WI38 (cell line): ENCODE results near the gene ALDH4A1.

ENCODE experiments used
- H3K4me3 ChIP-seq: 2 replicates; pipeline ENCODE4 v1.5.1; 2011; ENCODE audit warnings: low read depth, mild to moderate bottlenecking, control low read depth, low read length
- TF ChIP-seq, protein P1 (sequence below): IDR thresholded peaks from 2 replicates; pipeline ENCODE4 v1.5.1; 2012; ENCODE audit warnings: low read depth, mild to moderate bottlenecking, control low read depth, low read length

The ALDH4A1 gene

DNA sequence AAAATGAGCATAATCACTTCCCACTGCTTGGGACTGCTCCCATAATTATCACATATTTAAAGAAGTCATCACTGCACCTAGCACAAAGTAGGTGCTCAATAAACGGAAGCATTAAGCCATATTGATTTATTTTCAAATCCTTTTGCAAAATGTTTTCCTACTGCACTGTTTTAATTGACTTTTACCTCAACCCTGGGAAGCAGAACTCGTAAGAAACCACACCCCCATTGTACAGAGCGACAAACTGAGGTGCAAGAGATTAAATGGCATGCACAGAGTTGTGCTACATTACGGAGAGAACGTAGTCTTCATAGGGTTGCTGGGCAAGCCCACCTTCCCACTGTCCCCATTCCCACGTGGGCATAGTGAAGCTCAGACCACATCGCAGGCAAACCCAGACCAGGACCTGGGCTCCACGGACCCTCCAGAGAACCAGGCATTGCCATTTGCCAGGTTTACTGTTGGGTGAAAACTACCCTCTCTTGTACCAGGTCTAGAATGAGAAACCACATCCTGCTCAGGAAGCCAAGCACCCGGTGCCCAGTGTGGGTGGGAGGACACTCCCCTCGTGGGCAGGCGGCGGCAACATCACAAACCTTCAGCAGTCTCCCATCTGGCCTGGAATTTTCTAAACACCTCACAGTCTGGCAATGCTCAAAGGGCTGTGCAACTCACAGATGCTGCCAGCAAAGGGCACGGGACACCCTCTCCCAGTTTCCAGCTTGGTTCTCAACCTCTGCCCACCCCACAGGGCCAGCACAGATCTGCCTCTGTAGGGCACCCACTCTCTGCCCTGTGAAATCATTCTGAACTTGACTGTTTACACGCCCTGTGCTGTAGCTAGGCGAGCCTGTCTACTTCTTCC lies 45.9 kb upstream of the ALDH4A1 start:
- no peak overlapping the region for H3K4me3 ChIP-seq

DNA sequence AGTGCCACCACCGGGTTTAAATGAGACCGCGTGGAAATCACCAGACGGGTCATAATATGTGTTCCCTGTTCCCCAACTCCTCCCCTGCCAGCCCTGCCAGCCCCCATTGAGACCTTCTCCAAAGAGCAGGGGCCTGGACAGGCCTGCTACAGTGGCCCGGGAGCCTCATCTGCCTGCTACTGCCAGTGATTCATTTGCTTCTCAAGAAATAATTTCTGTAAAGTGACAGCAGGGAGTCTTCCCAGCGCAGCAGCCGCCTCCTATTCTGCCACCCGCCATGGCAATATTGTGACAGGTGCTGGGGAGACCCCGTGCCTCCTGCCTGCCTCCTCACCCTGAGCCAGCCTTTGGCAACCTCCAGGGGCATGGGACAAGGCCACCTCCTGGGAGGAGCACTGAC lies 45.2 kb upstream of the ALDH4A1 start:
- TF ChIP-seq, protein P1, sequence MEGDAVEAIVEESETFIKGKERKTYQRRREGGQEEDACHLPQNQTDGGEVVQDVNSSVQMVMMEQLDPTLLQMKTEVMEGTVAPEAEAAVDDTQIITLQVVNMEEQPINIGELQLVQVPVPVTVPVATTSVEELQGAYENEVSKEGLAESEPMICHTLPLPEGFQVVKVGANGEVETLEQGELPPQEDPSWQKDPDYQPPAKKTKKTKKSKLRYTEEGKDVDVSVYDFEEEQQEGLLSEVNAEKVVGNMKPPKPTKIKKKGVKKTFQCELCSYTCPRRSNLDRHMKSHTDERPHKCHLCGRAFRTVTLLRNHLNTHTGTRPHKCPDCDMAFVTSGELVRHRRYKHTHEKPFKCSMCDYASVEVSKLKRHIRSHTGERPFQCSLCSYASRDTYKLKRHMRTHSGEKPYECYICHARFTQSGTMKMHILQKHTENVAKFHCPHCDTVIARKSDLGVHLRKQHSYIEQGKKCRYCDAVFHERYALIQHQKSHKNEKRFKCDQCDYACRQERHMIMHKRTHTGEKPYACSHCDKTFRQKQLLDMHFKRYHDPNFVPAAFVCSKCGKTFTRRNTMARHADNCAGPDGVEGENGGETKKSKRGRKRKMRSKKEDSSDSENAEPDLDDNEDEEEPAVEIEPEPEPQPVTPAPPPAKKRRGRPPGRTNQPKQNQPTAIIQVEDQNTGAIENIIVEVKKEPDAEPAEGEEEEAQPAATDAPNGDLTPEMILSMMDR = no peak
- no peak overlapping the region for H3K4me3 ChIP-seq

More for the DNA sequence above, 45.9 kb upstream of the ALDH4A1 start:
- TF ChIP-seq, protein P1 = no peak

DNA sequence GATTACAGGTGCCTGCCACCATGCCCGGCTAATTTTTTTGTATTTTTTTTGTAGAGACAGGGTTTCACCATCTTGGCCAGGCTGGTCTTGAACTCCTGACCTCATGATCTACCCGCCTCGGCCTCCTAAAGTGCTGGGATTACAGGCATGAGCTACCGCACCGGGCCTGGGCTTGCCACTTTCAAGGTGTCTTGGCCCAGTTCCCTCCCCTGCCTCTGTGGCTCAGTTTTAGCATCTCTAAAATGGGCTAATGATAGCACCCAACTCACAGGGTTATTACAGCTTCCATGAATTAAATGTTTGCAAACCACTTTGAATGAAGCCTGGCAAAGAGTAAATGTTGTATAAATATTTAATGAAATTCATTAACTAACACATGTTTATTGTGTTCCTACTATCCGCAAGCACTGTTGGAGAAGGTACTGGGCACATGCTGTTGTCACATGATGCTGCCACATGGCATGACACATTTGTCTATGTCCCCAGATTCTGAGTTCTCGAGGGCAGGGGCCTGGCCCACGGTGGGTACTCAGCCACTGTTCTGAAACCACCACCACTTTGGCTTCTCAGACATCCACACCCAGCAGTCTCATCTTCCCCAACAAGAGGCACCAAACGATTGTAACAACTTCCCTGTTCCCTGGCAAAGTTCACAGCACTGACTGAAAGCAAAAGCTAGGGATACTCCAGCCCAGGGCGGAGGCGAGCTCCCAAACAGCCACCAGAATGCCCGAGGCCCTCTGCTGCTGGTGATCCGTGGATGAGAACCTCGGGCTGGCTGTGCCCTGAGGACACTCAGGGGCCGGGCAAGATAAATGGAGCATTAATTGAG lies 44.4 kb upstream of the ALDH4A1 start:
- no peak overlapping the region for H3K4me3 ChIP-seq

DNA sequence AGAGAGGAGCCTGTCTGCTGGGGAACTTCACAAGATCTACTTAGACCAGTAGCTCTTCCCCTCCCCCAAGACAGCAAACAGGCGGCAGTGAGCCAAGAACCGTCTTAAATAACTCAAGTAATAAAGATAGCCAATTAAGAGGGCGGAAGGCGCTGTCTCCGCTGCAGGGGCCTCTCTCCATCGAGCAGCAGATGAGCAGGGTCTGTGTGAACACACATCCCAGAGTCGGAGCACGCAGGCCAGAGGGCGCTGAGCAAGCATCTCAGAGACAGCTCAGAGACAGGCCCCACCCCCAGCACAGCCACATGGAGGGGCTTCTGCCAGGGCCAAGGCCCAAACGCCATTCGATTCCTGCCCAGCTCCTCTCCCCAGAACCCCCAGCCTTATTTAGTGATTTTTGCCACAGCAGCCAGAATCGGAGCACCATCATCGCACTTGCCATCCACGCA lies 43.1 kb upstream of the ALDH4A1 start:
- TF ChIP-seq, protein P1 = no peak
- H3K4me3 ChIP-seq = no peak overlapping the region

More for the DNA sequence above, 44.4 kb upstream of the ALDH4A1 start:
- TF ChIP-seq, protein P1 = no peak

DNA sequence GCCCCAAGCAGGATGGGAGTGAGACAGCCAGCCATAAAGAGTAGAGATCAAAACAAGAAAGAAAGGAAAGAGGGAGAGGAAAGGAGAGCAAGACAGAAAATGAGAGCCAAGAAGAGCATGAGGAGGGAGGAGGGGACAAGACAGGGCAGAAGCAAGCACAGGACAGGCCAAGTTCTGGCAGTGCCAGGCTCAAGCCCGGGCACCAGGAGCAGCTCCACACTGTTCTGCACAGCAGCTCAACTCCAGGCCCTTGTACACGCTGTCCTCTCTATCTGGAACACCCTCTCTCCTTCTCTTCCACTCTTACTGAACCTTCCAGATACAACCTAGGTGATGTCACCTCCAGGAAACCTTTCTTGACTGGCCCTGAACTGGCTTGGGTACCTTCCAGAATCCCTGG lies 42.5 kb upstream of the ALDH4A1 start:
- H3K4me3 ChIP-seq = no peak overlapping the region
- TF ChIP-seq, protein P1 = no peak

DNA sequence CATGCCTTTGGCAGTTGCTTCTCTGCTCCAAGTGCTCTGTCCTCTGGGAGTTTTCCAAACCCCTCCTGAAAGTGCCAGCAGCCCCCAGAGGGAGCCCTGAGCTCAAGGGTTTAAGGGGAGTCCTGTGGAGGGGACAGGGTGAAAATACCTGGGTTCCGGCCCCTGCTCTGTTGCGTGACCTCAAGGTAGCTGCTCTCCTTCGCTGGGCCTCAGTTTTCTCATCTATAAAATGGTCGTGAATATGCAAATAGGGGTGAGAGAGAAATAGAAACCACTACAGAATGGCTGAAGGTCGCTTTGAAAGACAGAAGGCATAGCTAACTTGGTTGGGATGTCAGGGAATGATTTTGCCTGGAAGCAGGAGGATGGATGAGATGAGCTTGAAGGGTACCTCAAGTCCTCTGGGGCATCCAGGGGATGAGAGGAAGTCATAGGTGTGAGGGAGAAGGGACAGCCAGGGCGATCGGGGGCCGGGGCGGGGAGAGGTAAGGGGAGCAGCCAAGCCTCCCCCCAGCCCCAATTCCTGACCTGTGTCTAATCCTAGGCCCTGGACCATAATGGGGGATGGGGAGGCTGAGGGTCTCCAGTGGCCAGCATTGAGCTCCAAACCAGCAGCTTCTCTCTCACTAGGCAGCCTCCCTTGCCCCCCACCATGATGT lies 41.7 kb upstream of the ALDH4A1 start:
- TF ChIP-seq, protein P1 = no peak

More for the DNA sequence above, 41.7 kb upstream of the ALDH4A1 start:
- H3K4me3 ChIP-seq = no peak overlapping the region
